K562 (cell line): ENCODE results near the gene CREB3L1. TPM values are rescaled to one million over a fixed set of nuclear protein-coding genes. Genes with fewer than 3 reads are reported as not detected.

Experiments
- JUND ChIP-seq, 2 experiments: IDR thresholded peaks; 2 replicates in 1 of 2; 3 replicates in 1 of 2; pipeline ENCODE4 v1.6.1; 2011; ENCODE audit warnings: borderline replicate concordance in 2 of 2, low read depth in 2 of 2, low read length in 2 of 2, improper control_type of control experiment in 1 of 2, missing biosample characterization in 1 of 2, missing genetic modification characterization in 1 of 2, missing genetic modification reagents in 1 of 2
- KAT8 ChIP-seq: fragments of 450-650 bp; IDR thresholded peaks from 2 replicates; pipeline ENCODE4 v1.6.1; 2016; ENCODE audit warnings: low read depth, mild to moderate bottlenecking
- MECOM ChIP-seq: fragments of 250-450 bp; sonication (Bioruptor Pico); IDR thresholded peaks from 2 replicates; pipeline ENCODE4 v1.8.0; 2022; ENCODE audit warnings: inconsistent platforms
- MIER1 ChIP-seq: fragments of 450-650 bp; IDR thresholded peaks from 2 replicates; pipeline ENCODE4 v1.6.1; 2016; ENCODE audit warnings: antibody characterized with exemption, mild to moderate bottlenecking, low read depth
- TEAD4 ChIP-seq, 2 experiments: sonication (generic) in 1 of 2; formaldehyde crosslinking in 1 of 2; IDR thresholded peaks; 2 replicates each; pipeline versions ENCODE4 v1.6.1 to v1.8.0; 2012 to 2022; ENCODE audit warnings: borderline replicate concordance in 1 of 2, inconsistent platforms in 1 of 2, low read length in 1 of 2, mild to moderate bottlenecking in 1 of 2, missing genetic modification reagents in 1 of 2
- XRCC4 ChIP-seq: IDR thresholded peaks from one replicate; pipeline ENCODE4 v1.6.1; 2011; ENCODE audit not compliant: insufficient read depth, insufficient read length; ENCODE audit errors: extremely low read depth
- ZNF57 ChIP-seq: fragments of 450-650 bp; formaldehyde crosslinking; IDR thresholded peaks from 2 replicates; pipeline ENCODE4 v1.4.0; 2020; ENCODE audit warnings: mild to moderate bottlenecking, moderate library complexity
- polyA plus RNA-seq, 8 experiments: library from polyadenylated mRNA; depleted of rRNA in 4 of 8; stranded (reverse) in 5 of 8; unstranded in 3 of 8; fragments of >200 nt; fragmentation: Nextera tagmentation in 2 of 8; fragmentation: Illumina TruSeq in 1 of 8; extraction: Ambion mirVana in 2 of 8; extraction: Trizol in 1 of 8; gene quantifications; 2 replicates each; pipeline versions ENCODE4 v1.2.1 to v1.2.3, GENCODE V29; 2011 to 2014; ENCODE audit warnings: inconsistent platforms in 1 of 8, missing spikeins in 1 of 8
- total RNA-seq, 7 experiments: library from RNA; depleted of rRNA in 6 of 7; stranded (reverse); fragments of >200 nt in 6 of 7; fragmentation: Illumina TruSeq in 2 of 7; extraction: Trizol in 2 of 7; gene quantifications; 2 replicates each; pipeline versions ENCODE4 v1.2.1 to v1.2.3, GENCODE V29; 2011 to 2021; ENCODE audit warnings: low replicate concordance in 1 of 7
- TF ChIP-seq, protein P1 (sequence below): sonication (generic); formaldehyde crosslinking; IDR thresholded peaks from 2 replicates; pipeline ENCODE4 v1.8.0; 2022; ENCODE audit warnings: mild to moderate bottlenecking, missing genetic modification reagents
- TF ChIP-seq, protein P2 (sequence below): fragments of 450-650 bp; IDR thresholded peaks from 2 replicates; pipeline ENCODE4 v1.6.1; 2016
- TF ChIP-seq, protein P3 (sequence below): fragments of 200-800 bp; sonication (Bioruptor generic); IDR thresholded peaks from 2 replicates; pipeline ENCODE4 v1.6.1; 2016; ENCODE audit warnings: missing genetic modification characterization, missing compliant biosample characterization
- TF ChIP-seq, protein P4 (sequence below): sonication (generic); formaldehyde crosslinking; IDR thresholded peaks from 2 replicates; pipeline ENCODE4 v1.8.1; 2023; ENCODE audit warnings: mild to moderate bottlenecking, missing genetic modification reagents
- TF ChIP-seq, protein P5 (sequence below): fragments of 200-800 bp; sonication (Bioruptor generic); IDR thresholded peaks from 2 replicates; pipeline ENCODE4 v1.6.1; 2017; ENCODE audit warnings: missing genetic modification characterization, missing compliant biosample characterization

The CREB3L1 gene
- total and polyA plus RNA-seq, 9 of the 15 experiments (the other 6 are each of a cell fraction or from before 2014, with no cell fraction given): 1.2 to 27.6 (median 3.7) TPM

DNA sequence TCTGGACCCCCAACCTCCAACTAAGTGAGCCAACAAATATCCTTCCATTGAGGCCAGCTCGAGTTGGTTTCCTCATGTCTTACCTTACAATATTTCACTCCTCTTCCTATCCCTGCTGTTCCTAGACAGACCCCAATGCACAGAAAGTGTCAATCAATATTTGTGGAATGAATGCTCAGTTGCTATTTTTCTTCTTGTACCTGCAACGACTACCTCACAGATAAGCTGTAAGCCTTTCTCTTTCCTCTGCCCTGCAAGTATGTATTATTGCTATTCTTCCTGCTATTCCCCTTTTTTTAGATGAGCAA is 26.8 kb upstream of the CREB3L1 start (continued):
- TF ChIP-seq, protein P1, sequence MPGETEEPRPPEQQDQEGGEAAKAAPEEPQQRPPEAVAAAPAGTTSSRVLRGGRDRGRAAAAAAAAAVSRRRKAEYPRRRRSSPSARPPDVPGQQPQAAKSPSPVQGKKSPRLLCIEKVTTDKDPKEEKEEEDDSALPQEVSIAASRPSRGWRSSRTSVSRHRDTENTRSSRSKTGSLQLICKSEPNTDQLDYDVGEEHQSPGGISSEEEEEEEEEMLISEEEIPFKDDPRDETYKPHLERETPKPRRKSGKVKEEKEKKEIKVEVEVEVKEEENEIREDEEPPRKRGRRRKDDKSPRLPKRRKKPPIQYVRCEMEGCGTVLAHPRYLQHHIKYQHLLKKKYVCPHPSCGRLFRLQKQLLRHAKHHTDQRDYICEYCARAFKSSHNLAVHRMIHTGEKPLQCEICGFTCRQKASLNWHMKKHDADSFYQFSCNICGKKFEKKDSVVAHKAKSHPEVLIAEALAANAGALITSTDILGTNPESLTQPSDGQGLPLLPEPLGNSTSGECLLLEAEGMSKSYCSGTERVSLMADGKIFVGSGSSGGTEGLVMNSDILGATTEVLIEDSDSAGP (CRISPR knock-in tag): no peak
- no peak for TF ChIP-seq MECOM (CRISPR knock-in tag)
- TF ChIP-seq, protein P2, sequence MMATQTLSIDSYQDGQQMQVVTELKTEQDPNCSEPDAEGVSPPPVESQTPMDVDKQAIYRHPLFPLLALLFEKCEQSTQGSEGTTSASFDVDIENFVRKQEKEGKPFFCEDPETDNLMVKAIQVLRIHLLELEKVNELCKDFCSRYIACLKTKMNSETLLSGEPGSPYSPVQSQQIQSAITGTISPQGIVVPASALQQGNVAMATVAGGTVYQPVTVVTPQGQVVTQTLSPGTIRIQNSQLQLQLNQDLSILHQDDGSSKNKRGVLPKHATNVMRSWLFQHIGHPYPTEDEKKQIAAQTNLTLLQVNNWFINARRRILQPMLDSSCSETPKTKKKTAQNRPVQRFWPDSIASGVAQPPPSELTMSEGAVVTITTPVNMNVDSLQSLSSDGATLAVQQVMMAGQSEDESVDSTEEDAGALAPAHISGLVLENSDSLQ: peak; percentile 74
- TF ChIP-seq, protein P3, sequence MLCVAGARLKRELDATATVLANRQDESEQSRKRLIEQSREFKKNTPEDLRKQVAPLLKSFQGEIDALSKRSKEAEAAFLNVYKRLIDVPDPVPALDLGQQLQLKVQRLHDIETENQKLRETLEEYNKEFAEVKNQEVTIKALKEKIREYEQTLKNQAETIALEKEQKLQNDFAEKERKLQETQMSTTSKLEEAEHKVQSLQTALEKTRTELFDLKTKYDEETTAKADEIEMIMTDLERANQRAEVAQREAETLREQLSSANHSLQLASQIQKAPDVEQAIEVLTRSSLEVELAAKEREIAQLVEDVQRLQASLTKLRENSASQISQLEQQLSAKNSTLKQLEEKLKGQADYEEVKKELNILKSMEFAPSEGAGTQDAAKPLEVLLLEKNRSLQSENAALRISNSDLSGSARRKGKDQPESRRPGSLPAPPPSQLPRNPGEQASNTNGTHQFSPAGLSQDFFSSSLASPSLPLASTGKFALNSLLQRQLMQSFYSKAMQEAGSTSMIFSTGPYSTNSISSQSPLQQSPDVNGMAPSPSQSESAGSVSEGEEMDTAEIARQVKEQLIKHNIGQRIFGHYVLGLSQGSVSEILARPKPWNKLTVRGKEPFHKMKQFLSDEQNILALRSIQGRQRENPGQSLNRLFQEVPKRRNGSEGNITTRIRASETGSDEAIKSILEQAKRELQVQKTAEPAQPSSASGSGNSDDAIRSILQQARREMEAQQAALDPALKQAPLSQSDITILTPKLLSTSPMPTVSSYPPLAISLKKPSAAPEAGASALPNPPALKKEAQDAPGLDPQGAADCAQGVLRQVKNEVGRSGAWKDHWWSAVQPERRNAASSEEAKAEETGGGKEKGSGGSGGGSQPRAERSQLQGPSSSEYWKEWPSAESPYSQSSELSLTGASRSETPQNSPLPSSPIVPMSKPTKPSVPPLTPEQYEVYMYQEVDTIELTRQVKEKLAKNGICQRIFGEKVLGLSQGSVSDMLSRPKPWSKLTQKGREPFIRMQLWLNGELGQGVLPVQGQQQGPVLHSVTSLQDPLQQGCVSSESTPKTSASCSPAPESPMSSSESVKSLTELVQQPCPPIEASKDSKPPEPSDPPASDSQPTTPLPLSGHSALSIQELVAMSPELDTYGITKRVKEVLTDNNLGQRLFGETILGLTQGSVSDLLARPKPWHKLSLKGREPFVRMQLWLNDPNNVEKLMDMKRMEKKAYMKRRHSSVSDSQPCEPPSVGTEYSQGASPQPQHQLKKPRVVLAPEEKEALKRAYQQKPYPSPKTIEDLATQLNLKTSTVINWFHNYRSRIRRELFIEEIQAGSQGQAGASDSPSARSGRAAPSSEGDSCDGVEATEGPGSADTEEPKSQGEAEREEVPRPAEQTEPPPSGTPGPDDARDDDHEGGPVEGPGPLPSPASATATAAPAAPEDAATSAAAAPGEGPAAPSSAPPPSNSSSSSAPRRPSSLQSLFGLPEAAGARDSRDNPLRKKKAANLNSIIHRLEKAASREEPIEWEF: 0 out of 2 replicates have a peak, but pooled peaks have one; percentile 10
- TF ChIP-seq XRCC4: no peak
- TF ChIP-seq, protein P4, sequence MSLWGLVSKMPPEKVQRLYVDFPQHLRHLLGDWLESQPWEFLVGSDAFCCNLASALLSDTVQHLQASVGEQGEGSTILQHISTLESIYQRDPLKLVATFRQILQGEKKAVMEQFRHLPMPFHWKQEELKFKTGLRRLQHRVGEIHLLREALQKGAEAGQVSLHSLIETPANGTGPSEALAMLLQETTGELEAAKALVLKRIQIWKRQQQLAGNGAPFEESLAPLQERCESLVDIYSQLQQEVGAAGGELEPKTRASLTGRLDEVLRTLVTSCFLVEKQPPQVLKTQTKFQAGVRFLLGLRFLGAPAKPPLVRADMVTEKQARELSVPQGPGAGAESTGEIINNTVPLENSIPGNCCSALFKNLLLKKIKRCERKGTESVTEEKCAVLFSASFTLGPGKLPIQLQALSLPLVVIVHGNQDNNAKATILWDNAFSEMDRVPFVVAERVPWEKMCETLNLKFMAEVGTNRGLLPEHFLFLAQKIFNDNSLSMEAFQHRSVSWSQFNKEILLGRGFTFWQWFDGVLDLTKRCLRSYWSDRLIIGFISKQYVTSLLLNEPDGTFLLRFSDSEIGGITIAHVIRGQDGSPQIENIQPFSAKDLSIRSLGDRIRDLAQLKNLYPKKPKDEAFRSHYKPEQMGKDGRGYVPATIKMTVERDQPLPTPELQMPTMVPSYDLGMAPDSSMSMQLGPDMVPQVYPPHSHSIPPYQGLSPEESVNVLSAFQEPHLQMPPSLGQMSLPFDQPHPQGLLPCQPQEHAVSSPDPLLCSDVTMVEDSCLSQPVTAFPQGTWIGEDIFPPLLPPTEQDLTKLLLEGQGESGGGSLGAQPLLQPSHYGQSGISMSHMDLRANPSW (CRISPR knock-in tag): no peak
- TF ChIP-seq TEAD4 (IDR thresholded peaks at IDR 0.05; ENCODE audit: low read length): no peak
- TF ChIP-seq TEAD4 (CRISPR knock-in tag; IDR thresholded peaks at IDR 0.05; ENCODE audit: borderline replicate concordance): no peak
- TF ChIP-seq JUND (IDR thresholded peaks at IDR 0.05; ENCODE audit: borderline replicate concordance, low read depth, low read length): no peak
- 0 out of 3 replicates have a peak, but pooled peaks have one; percentile 36 for TF ChIP-seq JUND (tag; IDR thresholded peaks at IDR 0.05; ENCODE audit: borderline replicate concordance, low read depth, low read length)
- no peak for TF ChIP-seq MIER1
- TF ChIP-seq, protein P5, sequence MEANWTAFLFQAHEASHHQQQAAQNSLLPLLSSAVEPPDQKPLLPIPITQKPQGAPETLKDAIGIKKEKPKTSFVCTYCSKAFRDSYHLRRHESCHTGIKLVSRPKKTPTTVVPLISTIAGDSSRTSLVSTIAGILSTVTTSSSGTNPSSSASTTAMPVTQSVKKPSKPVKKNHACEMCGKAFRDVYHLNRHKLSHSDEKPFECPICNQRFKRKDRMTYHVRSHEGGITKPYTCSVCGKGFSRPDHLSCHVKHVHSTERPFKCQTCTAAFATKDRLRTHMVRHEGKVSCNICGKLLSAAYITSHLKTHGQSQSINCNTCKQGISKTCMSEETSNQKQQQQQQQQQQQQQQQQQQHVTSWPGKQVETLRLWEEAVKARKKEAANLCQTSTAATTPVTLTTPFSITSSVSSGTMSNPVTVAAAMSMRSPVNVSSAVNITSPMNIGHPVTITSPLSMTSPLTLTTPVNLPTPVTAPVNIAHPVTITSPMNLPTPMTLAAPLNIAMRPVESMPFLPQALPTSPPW: no peak
- no peak for TF ChIP-seq ZNF57
- no peak for TF ChIP-seq KAT8
- TF ChIP-seq, all 486 proteins: peak for 7
